Head of caudate nucleus (tissue), 42 donors: ENCODE results near the gene AKIRIN1.
"Not testable (repeated sequence)": the region's sequence is repeated elsewhere in the genome, so short reads cannot be mapped to it uniquely, and the experiment has no call there.

Experiments
- DNase-seq, 42 donors: peaks; one replicate each; pipeline versions ENCODE4 v3.0.0 to v3.0.0-alpha.2; 2020 to 2021; ENCODE audit warnings: mixed read lengths in 7 of 42
- intact Hi-C: fragments of 100-400 bp; cut with DNase I; formaldehyde crosslinking; loops from one replicate; pipeline ENCODE4 v1.15.0; 2022

The AKIRIN1 gene

GRCh38 chr1:39026051-39026865 lies 35.2 kb downstream of the AKIRIN1 start, which contains the start of gene NDUFS5:
NDUFS5 (plus strand) TSS chr1:39026350; CDS start chr1:39028725, 2,375 bp downstream.
- intact Hi-C loops: no loop called here
- peak; percentile 80 to 96 (median 91) for DNase-seq

DNA sequence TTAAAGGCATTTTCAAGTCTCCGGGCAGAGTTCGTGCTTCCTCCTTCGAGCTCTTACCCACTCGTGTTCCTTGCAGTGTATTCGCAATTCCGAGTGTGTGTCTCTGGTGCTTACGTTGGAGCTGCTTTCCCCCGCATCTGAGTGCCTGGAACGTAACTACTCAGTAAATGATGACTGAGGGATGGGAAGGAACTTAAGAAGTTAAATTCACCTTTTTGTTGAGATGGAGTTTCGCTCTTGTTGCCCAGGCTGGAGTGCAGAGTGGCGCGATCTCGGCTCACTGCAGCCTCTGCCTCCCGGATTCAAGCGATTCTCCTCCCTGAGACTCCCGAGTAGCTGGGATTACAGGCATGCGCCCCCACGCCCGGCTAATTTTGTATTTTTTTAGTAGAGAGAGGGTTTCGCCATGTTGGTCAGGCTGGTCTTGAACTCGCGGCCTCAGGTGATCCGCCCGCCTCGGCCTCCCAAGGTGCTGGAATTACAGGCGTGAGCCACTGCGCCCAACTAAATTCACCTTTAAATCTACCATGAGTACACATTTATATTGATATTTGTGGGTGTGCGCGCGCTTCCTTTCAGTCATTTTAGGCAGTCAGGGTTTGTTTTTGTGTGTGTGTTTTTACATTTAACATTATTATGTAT lies 35.9 kb downstream of the AKIRIN1 start:
- intact Hi-C loops: no loop called here
- peak in 2 of 42 donors; percentile 26 to 43 for DNase-seq

DNA sequence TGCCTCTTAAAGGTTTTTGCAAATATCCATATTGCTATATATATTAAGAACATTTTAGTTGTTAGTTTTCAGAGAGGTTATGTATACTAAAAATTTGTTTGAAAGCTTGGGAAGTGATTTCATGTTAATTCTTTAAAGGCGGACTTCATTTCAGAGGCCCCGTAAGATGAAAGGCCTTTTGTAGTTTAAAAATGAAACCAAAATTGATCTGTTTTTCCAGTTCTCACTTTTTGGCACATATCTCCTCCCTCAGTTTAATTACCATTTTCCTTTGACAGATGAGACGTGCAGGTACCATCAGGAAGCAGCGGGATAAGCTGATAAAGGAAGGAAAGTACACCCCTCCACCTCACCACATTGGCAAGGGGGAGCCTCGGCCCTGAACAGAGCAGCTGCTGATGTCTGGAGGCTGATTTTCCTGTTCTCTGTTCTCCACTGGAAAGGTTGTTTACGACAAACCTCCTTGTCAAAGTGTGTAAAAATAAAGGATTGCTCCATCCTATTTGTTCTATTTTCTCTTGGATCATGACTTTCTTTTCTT lies 43.1 kb downstream of the AKIRIN1 start:
- intact Hi-C loops: no loop called here

DNA sequence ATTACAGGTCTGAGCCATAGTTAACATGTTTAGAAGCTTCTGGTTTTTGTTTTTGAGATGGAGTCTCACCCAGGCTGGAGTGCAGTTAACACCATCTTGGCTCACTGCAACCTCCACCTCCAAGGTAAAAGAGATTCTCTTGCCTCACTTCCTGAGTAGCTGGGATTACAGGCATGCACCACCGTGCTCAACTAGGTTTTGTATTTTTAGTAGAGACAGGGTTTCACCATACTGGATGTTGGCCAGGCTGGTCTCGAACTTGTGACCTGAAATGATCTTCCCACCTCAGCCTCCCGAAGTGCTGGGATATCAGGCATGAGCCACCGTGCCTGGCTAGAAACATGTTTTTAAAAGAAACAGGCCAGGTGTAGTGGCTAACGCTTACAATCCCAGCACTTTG lies 45.6 kb downstream of the AKIRIN1 start:
- intact Hi-C loops: no loop called here
- DNase-seq: no peak

More for the DNA sequence above, 43.1 kb downstream of the AKIRIN1 start:
- DNase-seq: no peak

- DNase-seq: no peak
- intact Hi-C loops: no loop called here
Measured at GRCh38 chr1:39043513-39043912, 52.4 kb downstream of the AKIRIN1 start.

- intact Hi-C loops: no loop called here
- DNase-seq: no peak
Measured at GRCh38 chr1:39044762-39045161, 53.7 kb downstream of the AKIRIN1 start.

GRCh38 chr1:39045231-39045630 lies 54.2 kb downstream of the AKIRIN1 start:
- DNase-seq: no peak
- intact Hi-C loops: no loop called here

- DNase-seq: no peak
- intact Hi-C loops: no loop called here
Measured at GRCh38 chr1:39046613-39047210, 55.6 kb downstream of the AKIRIN1 start.

DNA sequence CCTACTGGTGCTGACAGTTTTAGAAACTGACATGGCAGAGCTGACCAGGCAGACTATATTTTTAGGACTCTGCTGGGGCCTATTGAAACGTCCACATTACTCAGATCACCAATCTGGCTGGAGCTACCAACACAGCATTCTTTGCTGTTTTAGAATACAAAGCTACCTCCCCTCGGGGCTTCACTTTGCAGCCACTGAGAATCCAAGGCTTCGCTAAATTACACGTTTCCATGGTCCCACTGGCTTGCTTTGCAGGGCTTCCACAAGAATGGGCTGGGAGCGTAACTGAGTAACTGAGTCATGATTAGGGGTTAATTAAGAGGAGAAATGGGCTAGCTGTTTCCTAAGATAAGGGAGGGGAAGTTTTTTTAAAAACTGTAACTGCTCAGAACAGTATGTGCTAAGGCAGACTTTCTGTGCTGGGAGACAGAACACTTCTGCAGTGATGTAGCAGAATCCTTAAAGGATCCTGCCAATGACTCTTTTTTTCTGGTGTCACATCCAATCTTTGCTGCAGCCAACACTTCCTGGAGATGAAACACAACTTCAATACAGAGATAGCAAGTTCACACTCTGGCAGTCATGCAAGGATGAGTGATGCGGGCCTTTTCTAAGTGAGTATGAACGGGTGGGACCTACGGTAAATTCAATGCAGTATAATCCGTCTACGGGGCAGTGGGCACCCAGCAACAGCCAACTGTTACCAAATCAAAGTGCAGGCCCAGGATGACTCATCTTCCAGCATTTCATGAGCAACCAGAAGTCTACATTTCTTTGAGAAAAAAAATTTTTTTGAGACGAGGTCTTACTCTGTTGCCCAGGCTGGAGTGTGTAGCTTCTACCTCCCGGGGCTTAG lies 56.5 kb downstream of the AKIRIN1 start:
- intact Hi-C loops: no loop called here
- DNase-seq: peak in 8 of 42 donors; percentile 5 to 57 (median 30)

DNA sequence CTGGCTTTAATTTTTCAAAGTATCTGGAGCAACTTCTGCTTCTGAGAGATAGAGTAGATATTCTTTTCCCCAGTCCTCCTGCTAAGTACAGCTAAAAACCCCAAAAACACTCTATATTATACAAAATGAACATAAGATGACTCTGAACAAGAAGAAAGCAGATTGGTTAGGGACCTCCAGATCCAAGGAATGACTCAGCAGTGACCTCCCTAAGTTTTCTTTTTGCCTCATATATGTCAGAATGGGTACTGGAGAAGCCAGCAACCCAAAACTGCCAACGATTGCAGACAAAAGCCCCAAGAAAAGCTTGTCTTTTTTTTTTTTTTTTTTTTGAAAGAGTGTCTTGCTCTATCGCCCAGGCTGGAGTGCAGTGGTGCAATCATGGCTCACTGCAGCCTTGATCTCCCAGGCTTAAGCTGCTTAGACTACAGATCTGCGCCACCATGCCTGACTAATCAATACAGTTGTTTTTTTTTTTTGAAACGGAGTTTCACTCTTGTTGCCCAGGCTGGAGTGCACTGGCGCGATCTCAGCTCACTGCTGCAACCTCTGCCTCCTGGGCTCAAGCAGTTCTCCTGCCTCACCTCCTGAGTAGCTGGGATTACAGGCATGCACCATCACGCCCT lies 57.8 kb downstream of the AKIRIN1 start:
- intact Hi-C loops: no loop called here

DNA sequence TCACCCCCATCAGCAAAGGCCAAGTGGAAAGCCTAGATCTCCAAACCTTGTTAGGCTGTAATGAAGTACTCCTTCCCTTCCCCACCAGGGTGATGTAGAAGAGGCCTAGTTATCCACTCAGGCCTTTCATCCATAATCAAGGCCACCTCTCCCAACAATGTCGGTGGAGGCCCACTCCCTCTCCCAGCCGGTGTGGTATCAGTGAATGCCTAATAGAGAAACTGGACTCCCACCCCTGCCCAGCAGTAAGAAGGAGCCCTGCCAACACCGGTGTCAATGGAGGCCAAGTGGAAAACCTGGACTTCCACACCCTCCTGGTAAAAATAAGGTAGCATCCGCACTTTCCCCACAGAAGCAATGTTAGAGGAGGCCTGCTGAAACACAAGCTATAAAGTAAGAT lies 58.9 kb downstream of the AKIRIN1 start:
- DNase-seq: no peak
- intact Hi-C loops: no loop called here

More for the DNA sequence above, 57.8 kb downstream of the AKIRIN1 start:
- no peak for DNase-seq

- peak in 1 of 42 donors; percentile 16 for DNase-seq
- intact Hi-C loops: not testable (repeated sequence)
Measured at GRCh38 chr1:39051193-39051850, 60.2 kb downstream of the AKIRIN1 start.

GRCh38 chr1:39051956-39052355 lies 60.9 kb downstream of the AKIRIN1 start:
- no peak for DNase-seq
- intact Hi-C loops: no loop called here

- intact Hi-C loops: not testable (repeated sequence)
Measured at GRCh38 chr1:39055213-39055710, 64.2 kb downstream of the AKIRIN1 start.

More at GRCh38 chr1:39055213-39055710, 64.2 kb downstream of the AKIRIN1 start:
- DNase-seq: peak in 1 of 42 donors; percentile 10
